ENCODE data around the gene ASIC2. TPM values are rescaled to one million over a fixed set of nuclear protein-coding genes. Genes with fewer than 3 reads are reported as not detected.

The ASIC2 gene
- total and polyA plus RNA-seq, 2 experiments from 2014 or later = 0.52 to 2.8 TPM

- TF ChIP-seq REST (IDR thresholded peaks at IDR 0.05; ENCODE audit: unreplicated experiment) = no peak
- TF ChIP-seq EZH2 (IDR thresholded peaks at IDR 0.05; ENCODE audit: low read depth, unreplicated experiment) = no peak
- TF ChIP-seq STAT1 (IDR thresholded peaks at IDR 0.05; ENCODE audit: unreplicated experiment) = no peak
- no peak for TF ChIP-seq ZNF114 (CRISPR knock-in tag; IDR thresholded peaks at IDR 0.05)
- TF ChIP-seq POLR2AphosphoS5 (IDR thresholded peaks at IDR 0.05; ENCODE audit: low read depth) = no peak
Observed at GRCh38 chr17:33113276-33113990, 179.7 kb downstream of the ASIC2 start (continued).

GRCh38 chr17:33112763-33113162 is 180.3 kb downstream of the ASIC2 start:
- Histone ChIP-seq H4K20me1 (replicated peaks; ENCODE audit: insufficient read depth) (0 out of 2 replicates have a peak, but pooled peaks cover 5% of the 10 kb centered on the region), H3K27me3 (ENCODE audit: insufficient read depth) (no peaks in the 10 kb centered on the region), H3K4me1 (ENCODE audit: insufficient read depth) (no peaks in the 10 kb centered on the region), H3K4me2 (no peak overlapping the region), H3K9me2 (ENCODE audit: insufficient read depth) (peaks cover 4% of the 10 kb centered on the region), H3F3A (replicated peaks; ENCODE audit: low read depth) (no peaks in the 10 kb centered on the region), H2AFZ (no peak overlapping the region), H3K79me2 (replicated peaks; ENCODE audit: insufficient read depth) (no peaks in the 10 kb centered on the region), H3K4me3 (no peak overlapping the region), H3K27ac (ENCODE audit: low read depth) (no peak overlapping the region), H3K36me3 (ENCODE audit: insufficient read depth) (no peaks in the 10 kb centered on the region)
- ATAC-seq = no peak
- H3K27ac Mint-ChIP-seq = no peak overlapping the region
- no peaks in the 10 kb centered on the region for H3K9me3 Mint-ChIP-seq
- H3K36me3 Mint-ChIP-seq (ENCODE audit: low read depth) = no peaks in the 10 kb centered on the region; the same call in 2 of the 3 replicates
- H3K27me3 Mint-ChIP-seq (ENCODE audit: insufficient read depth, low read depth, poor library complexity) = peaks cover 9% of the 10 kb centered on the region
- peak; percentile 7 for DNase-seq (ENCODE audit: low spot score)
- no peak overlapping the region for H3K4me3 Mint-ChIP-seq
- no peaks in the 10 kb centered on the region for H3K4me1 Mint-ChIP-seq
- TF ChIP-seq NANOG (IDR thresholded peaks at IDR 0.05; ENCODE audit: borderline replicate concordance) (no peak), JUNB (IDR thresholded peaks at IDR 0.05; ENCODE audit: unreplicated experiment) (no peak), ZNF462 (CRISPR knock-in tag; IDR thresholded peaks at IDR 0.05) (no peak), CREB1 (CRISPR knock-in tag; IDR thresholded peaks at IDR 0.05; ENCODE audit: low read depth) (no peak), REST (IDR thresholded peaks at IDR 0.05; ENCODE audit: unreplicated experiment) (no peak)
